ENCODE measurements around the gene RALBP1.
"Not testable (repeated sequence)": the region's sequence is repeated elsewhere in the genome, so short reads cannot be mapped to it uniquely, and the experiment has no call there.

RALBP1 gene

GRCh38 chr18:9475643-9476591 is 604 bp downstream of the RALBP1 start:
- FAIRE-seq, result no peak
- TF ChIP-seq, protein P1, sequence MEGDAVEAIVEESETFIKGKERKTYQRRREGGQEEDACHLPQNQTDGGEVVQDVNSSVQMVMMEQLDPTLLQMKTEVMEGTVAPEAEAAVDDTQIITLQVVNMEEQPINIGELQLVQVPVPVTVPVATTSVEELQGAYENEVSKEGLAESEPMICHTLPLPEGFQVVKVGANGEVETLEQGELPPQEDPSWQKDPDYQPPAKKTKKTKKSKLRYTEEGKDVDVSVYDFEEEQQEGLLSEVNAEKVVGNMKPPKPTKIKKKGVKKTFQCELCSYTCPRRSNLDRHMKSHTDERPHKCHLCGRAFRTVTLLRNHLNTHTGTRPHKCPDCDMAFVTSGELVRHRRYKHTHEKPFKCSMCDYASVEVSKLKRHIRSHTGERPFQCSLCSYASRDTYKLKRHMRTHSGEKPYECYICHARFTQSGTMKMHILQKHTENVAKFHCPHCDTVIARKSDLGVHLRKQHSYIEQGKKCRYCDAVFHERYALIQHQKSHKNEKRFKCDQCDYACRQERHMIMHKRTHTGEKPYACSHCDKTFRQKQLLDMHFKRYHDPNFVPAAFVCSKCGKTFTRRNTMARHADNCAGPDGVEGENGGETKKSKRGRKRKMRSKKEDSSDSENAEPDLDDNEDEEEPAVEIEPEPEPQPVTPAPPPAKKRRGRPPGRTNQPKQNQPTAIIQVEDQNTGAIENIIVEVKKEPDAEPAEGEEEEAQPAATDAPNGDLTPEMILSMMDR (IDR thresholded peaks at IDR 0.05; ENCODE audit: insufficient read depth, missing control alignments), result no peak
- no peak for DNase-seq (ENCODE audit: insufficient read length, low spot score)

DNA sequence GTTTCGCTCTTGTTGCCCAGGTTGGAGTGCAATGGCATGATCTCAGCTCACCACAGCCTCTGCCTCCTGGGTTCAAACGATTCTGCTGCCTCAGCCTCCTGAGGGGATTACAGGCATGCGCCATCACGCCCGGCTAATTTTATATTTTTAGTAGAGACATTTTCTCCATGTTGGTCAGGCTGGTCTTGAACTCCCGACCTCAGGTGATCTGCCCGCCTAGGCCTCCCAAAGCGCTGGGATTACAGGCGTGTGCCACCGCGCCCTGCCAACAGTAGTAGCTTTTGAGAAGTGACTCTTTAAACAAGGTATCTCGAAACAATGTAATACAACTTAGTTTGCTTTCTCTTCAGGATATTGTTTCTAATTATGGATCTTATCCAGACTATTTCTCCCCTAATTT is 1.6 kb downstream of the RALBP1 start:
- not testable (repeated sequence) for DNase-seq (ENCODE audit: insufficient read length, low spot score); FAIRE-seq

DNA sequence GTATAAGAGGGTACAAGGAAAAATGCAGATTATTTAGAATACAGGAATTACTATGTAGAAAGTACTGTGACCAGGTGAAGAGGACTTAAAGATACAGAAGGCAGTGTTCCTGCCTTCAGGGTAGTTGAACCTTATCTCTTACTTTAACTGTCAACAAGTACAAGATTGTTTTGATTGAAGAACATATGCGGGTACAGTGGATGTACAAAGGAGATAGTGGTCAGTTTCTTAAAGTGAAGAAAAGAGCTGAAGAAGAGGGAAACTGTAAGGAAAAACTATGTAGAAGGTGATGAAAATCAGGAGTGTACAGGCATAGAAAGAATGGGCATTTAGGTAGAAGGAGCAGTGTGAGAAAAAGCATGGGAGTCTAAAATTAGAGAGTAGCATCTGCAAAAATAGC is 2.2 kb downstream of the RALBP1 start:
- TF ChIP-seq, protein P1 (IDR thresholded peaks at IDR 0.05; ENCODE audit: insufficient read depth, missing control alignments), result no peak
- DNase-seq (ENCODE audit: insufficient read length, low spot score), result no peak
- FAIRE-seq, result no peak

- TF ChIP-seq, protein P1 (IDR thresholded peaks at IDR 0.05; ENCODE audit: insufficient read depth, missing control alignments), result no peak
- DNase-seq (ENCODE audit: insufficient read length, low spot score) (no peak), FAIRE-seq (no peak)
Measured at GRCh38 chr18:9478545-9478944, 3.2 kb downstream of the RALBP1 start.

- TF ChIP-seq, protein P1 (IDR thresholded peaks at IDR 0.05; ENCODE audit: insufficient read depth, missing control alignments), result no peak
- DNase-seq (ENCODE audit: insufficient read length, low spot score), result no peak
- no peak for FAIRE-seq
Measured at GRCh38 chr18:9482790-9483189, 7.5 kb downstream of the RALBP1 start.

DNA sequence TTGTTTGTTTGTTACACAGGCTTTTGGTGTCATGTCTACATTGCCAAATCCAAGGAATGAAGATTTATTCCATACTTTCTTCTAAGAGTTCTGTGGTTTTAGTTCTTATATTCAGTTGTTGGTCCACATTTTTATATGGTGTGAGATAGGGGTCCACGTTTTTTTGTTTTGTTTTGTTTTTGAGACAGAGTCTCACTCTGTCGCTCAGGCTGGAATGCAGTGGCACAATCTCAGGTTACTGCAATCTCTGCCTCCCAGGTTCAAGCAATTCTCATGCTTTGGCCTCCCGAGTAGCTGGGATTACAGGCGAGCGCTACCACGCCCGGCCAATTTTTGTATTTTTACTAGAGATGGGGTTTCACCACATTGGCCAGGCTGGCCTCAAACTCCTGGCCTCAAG is 8.2 kb downstream of the RALBP1 start:
- no peak for DNase-seq (ENCODE audit: insufficient read length, low spot score)
- no peak for FAIRE-seq

DNA sequence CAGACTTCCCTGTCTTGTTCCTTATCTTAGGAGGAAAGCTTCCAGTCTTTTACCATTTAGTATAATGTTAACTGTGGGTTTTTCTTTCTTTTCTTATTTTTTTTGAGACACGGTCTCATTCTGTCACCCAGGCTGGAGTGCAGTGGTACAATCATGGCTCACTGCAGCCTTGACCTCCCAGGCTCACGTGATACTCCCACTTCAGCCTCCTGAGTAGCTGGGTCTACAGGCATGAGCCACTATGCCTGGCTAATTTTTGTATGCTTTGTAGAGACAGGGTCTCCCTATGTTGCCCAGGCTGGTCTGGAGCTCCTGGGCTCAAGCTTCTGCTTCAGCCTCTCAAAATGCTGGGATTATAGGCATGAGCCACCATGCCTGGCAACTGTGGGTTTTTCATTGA is 9.5 kb downstream of the RALBP1 start:
- not testable (repeated sequence) for FAIRE-seq; DNase-seq (ENCODE audit: insufficient read length, low spot score)

More for the DNA sequence above, 8.2 kb downstream of the RALBP1 start:
- TF ChIP-seq, protein P1 (IDR thresholded peaks at IDR 0.05; ENCODE audit: insufficient read depth, missing control alignments), result no peak

DNA sequence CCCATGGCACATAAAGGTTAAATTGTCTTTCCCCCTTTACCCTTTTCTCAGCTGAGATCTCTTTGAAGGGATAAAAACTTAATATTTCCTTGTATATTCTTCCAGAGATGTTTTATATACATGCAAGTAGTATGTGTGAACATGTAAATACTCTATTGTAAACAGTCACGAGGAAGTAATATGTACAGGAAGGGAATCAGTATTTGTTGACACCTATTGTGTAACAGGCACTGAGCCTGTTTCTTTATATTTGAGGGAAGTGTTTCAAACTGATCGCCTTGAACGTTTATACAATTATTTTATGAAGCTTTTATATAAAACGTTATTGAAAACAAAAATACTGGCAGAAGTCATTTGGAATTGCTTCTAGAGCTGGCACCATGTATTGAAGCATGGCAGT is 13.2 kb downstream of the RALBP1 start:
- TF ChIP-seq, protein P1 (IDR thresholded peaks at IDR 0.05; ENCODE audit: insufficient read depth, missing control alignments), result no peak
- FAIRE-seq, result no peak
- no peak for DNase-seq (ENCODE audit: insufficient read length, low spot score)

All from D721Med (cell line).